HG03175 (cell line): ENCODE measurements around the gene RPS6KL1.

Experiments
- ATAC-seq: cut with Tn5 transposase; IDR thresholded peaks from one replicate; pipeline ENCODE4 v1.9.1; 2021; ENCODE audit warnings: mild to moderate bottlenecking, moderate library complexity; ENCODE audit not compliant: unreplicated experiment

Gene RPS6KL1

DNA sequence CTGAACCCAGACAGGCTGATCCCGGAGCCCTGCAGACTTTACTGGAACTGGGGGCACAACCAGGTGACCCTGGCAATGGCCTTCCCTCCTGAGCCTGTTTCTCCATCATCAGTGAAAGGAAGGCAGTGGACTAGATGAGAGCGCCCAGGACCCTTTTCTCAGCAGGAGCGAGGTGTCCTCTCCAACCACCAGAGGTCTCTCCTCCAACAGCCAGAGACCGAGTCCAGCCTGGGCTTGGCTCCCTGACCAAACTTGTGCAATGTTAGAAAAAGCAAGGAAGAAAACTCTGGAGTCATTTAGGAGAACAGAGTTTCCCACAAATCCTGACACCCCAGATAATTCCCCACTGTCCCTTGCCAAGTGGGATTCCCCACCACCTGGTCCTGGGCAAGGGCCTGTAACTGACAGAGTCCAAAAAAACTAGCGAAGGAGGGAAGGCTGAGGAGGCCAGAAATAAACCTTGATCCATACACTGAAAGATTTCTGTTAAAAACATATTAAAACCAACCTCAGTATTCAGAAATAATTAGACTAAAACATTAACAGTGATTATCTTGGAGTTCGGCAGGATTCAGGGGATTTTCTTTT is 9.0 kb downstream of the RPS6KL1 start:
- ATAC-seq, result no peak

DNA sequence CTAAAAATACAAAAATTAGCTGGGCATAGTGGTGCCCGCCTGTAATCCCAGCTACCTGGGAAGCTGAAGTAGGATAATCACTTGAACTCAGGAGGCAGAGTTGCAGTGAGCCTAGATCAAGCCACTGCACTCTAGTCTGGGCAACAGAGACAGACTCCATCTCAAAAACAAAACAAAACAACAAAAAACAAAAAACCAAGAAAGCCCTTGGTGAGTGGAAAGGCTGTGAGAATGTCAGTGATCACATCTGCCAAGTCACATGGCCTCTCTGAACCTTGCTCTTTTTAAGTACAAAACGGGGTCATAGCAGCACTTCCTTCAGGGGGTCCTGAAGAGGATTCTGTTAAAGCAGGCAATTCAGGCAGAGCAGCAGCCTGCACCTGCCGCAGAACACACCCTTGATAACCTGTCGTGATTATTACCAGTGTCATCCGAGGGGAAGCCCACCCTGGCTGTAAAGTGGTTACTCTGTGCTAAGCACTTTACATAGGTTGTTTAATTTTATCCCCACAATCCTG is 9.6 kb downstream of the RPS6KL1 start:
- no peak for ATAC-seq

DNA sequence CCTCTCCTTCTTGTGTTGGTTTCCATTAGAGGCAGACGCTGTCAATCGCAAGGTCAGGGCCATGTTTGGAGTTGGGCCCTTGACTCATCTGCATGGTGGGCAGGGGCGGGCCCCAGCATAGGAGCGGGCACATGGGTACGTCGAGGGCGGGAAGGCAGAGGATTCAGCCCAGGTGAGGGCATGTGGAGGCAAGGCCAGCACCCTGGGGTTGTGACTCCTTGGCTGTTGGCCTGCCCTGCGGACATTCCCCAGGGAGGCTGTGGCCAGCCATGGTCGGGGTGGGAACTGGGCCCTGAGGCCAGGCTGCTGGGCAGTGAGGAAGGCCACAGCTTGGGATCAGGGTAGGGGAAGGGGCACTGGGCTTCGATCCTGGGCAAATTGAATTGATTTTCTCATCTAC is 10.3 kb downstream of the RPS6KL1 start:
- no peak for ATAC-seq

DNA sequence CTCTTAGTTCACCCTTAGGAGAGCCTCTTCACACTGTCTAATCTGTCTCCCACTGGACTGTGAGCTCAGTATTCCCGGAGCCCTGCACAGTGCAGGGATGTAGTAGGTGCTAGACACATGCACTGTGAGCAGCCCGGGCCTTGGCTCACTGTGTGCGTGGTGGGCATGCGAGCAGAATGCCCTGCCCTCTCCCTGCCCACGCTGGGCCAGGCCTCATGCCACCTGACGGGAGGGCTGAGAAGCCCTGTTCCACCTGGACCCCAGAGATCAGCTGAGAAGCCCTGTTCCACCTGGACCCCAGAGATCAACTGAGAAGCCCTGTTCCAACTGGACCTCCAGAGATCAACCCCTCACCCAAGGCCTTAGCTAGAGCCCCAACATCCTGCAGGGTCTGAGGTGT is 10.9 kb downstream of the RPS6KL1 start:
- ATAC-seq, result no peak

DNA sequence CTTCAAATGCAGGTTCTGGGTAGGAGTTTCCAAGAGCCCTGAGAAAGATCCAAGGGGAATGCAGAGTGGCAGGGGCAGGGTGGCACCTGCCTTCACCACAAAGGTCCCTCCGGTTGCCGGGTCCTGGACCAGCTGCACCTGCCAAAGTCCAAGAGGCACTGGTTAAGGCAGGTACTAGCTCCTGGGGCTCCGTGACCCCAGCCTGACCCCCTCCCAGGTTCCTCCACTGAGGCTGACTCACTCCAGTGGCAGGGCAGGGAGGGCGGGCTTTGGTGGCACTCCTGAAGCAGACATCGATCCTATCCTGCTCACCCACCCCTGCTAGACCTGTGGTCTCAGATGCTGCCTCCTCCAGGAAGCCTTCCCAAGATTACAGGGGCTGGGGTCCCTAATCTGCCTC is 11.4 kb downstream of the RPS6KL1 start:
- ATAC-seq, result no peak

DNA sequence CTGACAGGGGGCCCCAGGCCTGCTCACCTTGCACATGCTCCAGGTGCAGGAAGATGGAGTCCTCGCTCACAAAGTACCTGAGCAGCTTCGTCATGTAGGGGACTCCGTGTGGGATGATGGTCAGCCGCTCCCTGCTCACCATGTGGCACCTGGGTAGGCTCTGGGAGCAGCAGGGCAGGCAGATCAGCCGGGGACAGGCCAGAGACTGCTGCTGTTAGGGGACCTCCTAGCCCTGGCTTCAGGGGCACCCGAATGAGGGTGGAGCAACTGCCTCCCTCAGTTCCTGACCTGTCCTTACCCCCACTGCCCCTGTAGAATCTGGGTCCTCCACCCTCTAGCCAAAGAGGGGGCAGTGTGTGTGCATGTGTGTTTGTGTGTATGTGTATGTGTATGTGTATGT is 11.8 kb downstream of the RPS6KL1 start:
- ATAC-seq, result no peak

DNA sequence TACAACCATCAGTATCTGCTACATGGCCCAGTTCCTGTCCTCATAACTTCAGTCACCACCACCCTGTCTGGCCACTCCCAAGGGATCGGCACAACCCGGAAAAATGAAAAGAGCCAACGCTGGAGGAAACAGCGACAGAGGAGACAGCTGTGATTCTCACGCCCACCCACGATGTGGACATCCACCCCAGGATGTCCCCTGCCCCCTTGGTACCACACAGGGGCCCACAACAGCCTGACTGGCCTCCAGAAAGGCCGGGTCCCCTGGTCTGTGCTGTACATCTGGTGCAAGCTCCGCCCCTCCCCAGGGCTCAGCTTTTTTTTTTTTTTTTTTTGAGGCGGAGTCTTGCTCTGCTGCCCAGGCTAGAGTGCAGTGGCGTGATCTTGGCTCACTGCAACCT is 12.5 kb downstream of the RPS6KL1 start:
- ATAC-seq, result no peak

DNA sequence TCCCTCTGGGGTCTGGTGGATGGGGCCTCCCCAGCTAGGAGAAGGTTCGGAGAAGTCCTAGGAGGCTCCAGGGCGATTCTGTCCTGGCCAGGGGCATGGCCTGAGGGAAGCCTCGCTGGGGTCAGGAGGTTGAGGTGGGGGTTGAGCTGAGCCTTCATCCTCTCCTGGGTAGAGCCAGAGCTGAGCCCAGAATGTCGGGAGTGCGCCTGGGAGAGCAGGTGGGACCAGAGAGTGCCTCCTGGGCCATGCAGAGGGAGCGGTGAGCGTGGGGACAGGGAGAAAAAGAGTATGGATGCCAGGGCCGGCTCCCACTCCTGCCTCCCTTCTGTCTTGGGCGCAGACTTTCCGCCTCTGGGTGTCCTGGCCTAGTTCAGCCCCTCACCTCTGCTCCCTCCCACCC is 13.1 kb downstream of the RPS6KL1 start:
- no peak for ATAC-seq

DNA sequence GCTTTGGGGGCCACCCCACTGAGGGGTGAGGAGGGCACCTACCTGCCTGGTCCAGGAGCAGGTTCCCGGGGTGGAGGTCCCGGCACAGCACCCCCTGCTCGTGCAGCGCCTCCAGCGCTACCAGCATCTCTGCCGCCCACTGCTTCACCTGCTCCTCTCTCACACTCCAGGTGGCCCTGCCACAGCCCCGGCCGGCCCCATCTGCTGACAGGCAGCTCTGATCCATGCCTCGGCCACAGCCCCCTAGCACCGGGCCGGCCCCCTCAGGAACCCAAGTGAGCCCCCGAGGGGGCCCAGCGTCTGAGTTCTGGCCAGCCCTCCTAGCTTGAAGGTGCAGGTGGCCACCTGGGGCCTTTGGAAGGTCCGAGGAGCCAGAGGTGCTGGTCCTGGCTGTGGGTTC is 13.6 kb downstream of the RPS6KL1 start:
- no peak for ATAC-seq

DNA sequence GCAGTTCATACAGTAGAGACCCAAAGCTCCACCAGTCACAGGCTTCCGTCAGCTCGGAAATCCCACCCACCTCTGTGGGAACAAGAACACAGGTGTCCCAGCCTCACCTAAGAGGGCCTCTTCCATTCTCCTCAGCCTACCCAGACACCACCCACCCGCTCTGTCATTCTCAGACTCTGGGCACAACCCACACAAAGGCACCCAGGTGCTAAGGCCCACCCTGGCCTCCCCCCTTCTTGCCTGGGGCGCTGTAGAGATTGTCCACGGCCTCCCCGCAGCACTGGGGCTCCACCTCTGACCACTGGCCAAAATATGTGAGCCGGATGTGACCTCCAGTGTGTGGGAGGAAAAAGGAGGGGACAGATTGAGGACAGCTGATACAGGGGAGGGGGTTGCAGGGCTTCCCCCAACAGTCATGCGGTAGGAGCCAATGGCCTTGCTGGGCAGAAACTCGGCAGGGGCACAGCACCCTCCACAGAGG is 14.2 kb downstream of the RPS6KL1 start:
- no peak for ATAC-seq

DNA sequence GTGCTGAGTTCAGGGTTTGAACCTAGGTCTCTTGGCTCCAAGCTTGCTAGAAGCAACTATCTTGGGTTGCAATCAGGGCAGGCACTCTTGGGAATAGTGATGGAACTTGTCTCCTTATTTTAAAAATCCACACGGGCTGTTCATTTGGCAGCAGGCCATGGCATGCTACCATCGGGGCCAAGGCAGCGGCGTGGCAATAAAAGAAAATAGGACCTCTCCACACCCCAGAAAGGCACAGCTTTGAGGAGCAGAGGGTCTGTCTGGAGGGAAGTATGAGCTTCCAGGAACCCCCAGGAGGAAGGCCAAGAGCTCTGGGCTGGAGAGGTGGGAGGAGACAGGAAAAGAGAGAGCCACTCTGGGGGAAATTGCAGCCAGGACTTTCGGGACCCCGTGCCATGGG is 15.3 kb downstream of the RPS6KL1 start:
- no peak for ATAC-seq

DNA sequence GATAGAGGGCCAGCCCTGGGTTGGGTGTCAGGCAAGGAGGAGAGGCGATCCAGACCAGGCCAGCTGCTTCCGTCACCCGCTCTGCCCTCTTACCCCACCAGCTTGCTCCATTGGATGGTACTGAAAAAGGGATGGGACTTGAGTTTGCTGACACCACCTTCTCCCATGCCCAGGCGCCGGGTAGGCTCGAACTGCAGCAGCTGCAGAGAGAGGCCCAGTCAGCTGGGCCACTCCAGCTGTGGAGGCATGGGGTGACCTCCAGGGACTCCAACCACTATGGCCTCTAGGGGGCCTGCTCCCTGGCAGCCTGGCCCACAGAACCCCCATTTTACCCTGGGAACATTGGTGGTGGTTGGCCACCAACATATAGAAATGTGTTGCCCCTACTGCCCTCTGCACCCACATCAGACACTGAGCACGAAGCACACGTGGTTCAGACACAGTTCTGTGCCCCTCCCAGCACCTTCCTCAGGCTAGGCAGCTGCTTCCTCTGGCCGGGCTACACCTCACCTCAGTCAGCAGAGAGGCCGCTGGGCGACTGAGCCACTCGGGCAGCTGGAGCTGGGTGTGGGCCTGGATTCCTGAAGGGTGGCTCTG is 16.0 kb downstream of the RPS6KL1 start:
- ATAC-seq, result no peak

DNA sequence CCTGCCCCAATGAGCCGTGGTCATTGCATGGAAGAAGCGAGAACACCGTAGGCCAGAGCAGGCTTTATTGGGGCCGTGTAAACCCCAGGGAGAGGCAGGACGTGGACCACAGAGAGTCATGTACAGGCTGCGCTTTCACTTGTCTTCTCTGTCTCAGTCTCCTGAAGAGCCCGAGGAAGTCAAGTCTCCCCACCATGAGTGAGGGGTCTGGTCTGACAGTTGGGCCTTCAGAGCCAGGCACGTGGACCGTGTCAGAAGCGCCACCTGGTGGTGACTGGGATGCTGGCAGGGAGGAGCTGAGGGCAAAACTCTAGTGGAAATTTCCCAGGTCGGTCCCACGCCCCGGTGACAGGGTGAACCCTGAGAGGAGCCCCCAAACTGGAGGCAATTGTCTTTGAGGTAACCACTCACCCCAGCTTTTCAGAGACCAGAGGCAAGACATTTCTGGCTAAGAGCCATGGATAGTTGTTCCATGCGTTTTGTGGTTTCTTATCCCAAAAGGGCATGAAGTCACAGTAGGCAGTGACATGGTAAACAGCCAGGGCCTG is 17.4 kb downstream of the RPS6KL1 start:
- ATAC-seq, result no peak

DNA sequence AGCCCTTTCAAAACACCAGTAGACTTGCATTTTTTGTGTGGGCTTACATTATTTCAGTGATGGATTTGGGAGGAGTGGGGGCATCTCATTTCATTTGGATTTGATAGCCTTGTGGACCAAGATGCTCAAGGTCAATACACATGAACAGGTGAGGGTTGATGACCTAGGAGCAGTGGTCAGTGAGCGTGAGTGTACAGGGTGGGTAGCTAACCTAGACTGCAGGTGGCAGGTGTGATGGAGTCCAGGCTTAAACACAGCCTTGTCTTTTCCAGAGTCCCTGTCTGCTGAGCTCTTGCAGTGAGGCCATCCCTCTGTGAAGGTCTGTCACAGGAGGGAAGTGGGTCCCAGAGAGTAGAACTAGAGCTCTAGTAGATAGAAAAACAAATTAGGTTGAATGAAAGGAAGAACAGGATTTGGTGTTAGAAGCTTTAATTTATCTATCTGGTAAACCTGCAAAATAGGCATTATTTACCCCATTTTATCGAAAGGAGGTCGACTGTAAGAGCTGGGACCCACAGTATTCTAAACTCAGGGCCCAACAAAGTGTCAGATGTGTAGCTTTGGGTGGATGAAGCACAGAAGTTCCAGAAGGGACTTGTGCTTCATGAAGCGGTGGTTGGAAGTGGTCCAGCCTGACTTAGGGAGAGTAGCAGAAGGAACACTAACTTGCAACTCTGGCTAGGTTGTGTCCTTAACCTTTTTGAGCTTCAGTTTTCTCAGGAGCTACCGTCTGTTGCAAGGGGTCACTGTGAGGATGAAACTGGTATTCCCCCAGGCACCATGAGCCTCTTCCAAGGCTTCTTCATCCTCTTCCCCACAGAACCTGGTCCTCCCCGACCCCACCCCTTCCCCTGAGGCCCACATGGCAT is 18.2 kb downstream of the RPS6KL1 start:
- no peak for ATAC-seq

DNA sequence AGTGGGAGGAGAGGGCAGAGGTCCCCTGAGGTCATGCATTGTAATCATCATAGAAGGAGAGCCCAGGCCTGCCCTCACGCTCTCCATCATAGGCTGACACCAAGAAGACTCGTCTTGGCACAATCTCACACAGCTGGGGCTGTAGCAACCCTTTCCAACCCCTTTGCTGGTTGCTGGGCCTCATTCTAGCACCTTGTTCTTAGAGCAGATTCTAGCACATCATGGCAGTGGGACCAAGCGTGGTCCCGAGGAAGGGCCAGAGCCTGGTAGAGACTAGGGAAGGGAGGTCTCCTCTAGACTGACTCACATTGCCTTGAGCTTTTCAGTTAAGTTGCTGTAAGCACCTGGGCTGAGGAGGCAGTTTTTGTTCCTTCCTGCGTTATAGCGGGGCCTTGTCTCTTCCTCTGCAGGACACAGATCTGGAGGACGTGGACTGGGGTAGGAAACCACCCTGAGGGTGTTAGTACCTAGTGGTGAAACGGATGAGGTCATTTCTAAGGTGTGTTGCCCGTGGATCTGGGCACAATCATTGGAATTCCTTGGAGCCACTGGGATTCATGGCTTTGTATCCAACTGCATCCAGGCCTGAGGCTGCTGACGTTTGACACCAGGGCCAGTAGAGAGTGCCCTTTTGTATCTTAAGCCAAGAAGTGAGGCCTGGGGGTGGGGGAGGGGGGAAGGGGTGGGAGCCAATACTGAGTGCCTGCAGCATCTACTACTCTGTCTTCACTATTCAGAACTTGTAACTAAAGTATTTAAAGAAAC is 19.9 kb downstream of the RPS6KL1 start:
- no peak for ATAC-seq

DNA sequence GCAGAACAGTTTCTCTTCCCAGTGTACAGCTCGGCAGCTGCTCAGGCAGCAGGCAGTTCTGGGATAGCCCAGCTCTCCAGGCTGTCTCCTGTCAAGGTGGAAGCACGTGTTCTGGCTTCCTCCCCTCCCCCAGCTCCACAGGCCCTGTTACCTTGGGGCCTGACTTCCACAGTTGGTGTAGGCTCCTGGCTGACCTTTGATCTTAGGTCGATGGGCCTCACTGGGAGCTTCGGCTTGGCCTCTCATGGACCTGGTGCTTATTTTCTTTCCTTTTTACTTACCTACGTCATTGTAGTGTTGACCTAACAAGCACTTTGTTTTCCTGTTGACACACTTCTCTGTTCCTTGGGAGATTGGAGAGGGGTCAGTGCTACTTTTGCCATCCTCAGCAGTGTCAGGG is 24.4 kb downstream of the RPS6KL1 start:
- ATAC-seq, result no peak

DNA sequence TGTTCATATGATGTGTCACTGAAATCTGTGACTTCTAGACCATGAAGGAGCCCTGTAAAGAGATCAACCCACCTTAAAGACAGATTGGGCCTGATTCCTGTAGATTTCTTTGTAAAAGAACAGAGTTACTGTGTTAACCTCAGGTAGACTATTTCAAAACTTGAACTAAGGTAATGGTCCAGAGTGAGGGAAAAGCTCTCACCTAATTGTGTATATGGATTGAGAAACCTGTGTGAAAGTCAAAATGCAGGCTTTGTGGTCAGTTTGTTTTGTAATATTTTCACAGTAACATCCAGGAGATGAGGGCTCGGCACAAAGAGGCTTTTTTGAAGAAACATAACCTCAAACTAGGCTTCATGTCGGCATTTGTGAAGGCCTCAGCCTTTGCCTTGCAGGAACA is 25.0 kb downstream of the RPS6KL1 start:
- no peak for ATAC-seq

DNA sequence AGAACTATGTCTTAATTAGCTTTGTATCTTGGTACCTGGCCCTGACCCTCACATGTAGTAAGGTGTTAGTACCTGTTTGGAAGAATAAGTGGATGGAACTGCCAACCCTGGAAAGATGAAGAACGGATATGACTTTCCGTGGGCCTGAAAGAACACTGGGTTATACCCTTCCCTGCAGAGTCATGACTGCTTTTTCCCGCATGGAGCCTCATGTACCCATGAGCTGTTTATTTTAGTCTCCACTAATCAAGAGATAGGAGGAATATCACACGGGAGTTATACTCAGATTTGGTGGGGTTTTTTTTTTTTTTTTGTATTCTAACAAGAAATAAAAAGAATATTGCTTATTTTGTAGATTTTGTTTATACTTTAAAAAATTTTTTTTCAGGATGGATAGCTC is 25.4 kb downstream of the RPS6KL1 start:
- no peak for ATAC-seq

DNA sequence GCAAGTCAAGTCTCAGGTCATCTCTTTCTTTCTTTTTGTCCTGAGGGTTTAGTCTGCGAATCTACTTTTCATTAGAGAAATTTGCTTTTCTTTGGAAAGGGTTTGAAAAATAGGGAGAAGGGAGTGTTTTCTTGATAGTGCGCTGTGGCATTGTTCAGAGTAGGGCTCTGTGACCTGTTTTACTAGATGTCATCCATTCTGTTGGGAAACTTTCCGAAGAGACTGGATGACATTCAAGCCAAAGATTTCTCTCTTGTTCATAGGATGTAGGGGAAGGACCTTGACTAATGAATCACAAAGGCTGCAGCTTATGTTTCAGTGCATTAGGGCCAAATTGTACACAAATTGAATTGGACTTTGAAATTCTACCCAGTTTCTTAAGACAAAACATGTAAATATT is 26.7 kb downstream of the RPS6KL1 start:
- no peak for ATAC-seq

DNA sequence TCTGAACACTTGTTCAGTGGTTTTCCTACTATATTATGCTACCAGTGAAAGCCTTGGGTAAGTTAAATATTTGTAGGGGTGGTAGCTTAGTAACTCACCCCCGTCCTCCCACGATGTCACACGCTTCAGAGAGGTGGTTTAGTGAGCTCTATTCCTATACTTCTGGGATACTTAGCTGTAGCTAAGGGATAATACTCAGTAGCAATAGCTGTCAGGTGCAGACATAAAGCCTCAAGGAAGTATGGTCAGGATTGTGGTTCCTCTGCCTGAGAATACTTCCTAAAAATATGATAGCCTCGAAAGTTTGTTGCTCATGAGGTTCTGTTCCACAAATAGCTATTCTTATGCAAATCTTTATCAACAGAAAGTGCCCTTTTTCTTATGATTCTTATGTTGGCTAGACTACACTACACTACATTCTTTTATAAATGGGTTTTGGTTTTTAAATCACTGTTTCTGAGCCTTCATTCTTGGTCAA is 29.4 kb downstream of the RPS6KL1 start:
- ATAC-seq, result peak; percentile 60

DNA sequence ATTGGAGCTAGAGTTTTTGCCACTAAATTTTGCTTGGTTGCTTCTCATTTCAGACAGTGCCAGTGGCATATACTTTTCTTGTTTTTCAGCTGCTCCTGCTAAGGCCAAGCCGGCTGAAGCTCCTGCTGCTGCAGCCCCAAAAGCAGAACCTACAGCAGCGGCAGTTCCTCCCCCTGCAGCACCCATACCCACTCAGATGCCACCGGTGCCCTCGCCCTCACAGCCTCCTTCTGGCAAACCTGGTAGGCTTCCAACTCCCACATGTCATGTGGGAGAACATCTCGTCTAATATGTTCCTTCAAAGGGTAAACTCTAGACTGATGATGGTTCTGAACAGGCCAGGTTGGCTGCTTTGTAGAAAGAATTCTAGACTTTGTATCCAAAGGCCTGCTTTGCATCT is 30.3 kb downstream of the RPS6KL1 start:
- no peak for ATAC-seq
